Heart left ventricle (tissue), 13 donors: ENCODE measurements around the gene DPF1.

Experiments used
- POLR2A ChIP-seq, 2 donors: fragments of 450-650 bp; IDR thresholded peaks; one replicate each; pipeline ENCODE4 v1.6.1; 2017; ENCODE audit warnings: antibody characterized with exemption in 2 of 2, mild to moderate bottlenecking in 2 of 2, moderate library complexity in 2 of 2
- TF ChIP-seq, protein P1 (sequence below), 12 donors: fragments of 200-600 bp; sonication (generic) in 4 of 12; IDR thresholded peaks; one replicate each; pipeline versions ENCODE4 v1.5.0 to v1.8.0; 2018 to 2022; ENCODE audit warnings: antibody characterized with exemption in 12 of 12, mild to moderate bottlenecking in 5 of 12
- donor health status: ischemic (EF 13 %, LVEDD 7.1; RV severe dilation, severe dysfunction).
- donor health status: DM: no; HTN: yes; CAD: no.
- donor health status: DM: no; HTN: no; CAD: no.
- donor health status: ischemic (EF 25% LVEDD 6.9; RV normal size, moderate dysfunction).
- donor health status: ischemic (EF 25% LVEDD 5.7; RV mildly dilated, moderate dysfunction).
- donor health status: ischemic (EF 35%, LVEDD 5.7; RV mildly dilated, moderate dysfunction).
- donor health status: nonischemic (EF 11% LVEDD 7.7; RV severe dilation, severe dysfunction).
- donor health status: DM: yes; HTN: yes; CAD: no.
- donor health status: PGD.
- donor health status: ischemic (EF 29% LVEDD 5.4; RV normal size, mild dysfunction).
- donor health status: nonischemic (EF 23%, LVEDD 6.1; RV moderate dilation, normal function).

DNA sequence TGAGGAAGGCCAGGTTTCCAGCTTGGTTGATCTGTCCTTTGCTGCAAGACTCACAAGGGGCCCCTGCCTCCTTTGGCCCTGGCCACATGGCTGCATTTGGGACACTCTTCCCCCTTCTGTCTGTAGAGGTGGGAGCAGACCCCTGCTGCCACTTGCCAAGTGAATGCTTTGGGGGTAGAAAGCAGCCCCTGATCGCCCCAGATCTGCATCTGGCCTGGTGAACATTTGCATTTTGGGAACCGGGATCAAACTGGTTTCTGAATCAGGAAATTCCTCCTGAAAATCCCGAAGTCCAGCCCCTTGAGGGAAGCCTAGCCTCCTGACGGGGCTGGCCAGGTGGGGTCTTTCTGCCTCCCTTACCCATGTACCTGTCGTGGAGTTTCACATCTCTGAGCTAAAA, 14.9 kb downstream of the DPF1 start:
- TF ChIP-seq, protein P1, sequence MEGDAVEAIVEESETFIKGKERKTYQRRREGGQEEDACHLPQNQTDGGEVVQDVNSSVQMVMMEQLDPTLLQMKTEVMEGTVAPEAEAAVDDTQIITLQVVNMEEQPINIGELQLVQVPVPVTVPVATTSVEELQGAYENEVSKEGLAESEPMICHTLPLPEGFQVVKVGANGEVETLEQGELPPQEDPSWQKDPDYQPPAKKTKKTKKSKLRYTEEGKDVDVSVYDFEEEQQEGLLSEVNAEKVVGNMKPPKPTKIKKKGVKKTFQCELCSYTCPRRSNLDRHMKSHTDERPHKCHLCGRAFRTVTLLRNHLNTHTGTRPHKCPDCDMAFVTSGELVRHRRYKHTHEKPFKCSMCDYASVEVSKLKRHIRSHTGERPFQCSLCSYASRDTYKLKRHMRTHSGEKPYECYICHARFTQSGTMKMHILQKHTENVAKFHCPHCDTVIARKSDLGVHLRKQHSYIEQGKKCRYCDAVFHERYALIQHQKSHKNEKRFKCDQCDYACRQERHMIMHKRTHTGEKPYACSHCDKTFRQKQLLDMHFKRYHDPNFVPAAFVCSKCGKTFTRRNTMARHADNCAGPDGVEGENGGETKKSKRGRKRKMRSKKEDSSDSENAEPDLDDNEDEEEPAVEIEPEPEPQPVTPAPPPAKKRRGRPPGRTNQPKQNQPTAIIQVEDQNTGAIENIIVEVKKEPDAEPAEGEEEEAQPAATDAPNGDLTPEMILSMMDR (IDR thresholded peaks at IDR 0.05) = no peak
- no peak for TF ChIP-seq POLR2A (IDR thresholded peaks at IDR 0.05)
